B cell (primary cell): ENCODE measurements around the gene ZNF775. TPM values are rescaled to one million over a fixed set of nuclear protein-coding genes. Genes with fewer than 3 reads are reported as not detected.

Experiments
- ATAC-seq: fragments of 200-7000 bp; cut with Tn5 transposase; one replicate; pipeline ENCODE4 v1.10.0; 2021; ENCODE audit warnings: low read depth, mild to moderate bottlenecking, moderate number of reproducible peaks, moderate library complexity
- CTCF ChIA-PET: fragments of 350-600 bp; sonication (Branson Sonifier 250); formaldehyde crosslinking; loops from one replicate; lab custom pipeline; 2021; ENCODE audit warnings: antibody characterized with exemption, inconsistent platforms; lab: Charles Lee
- POLR2A ChIA-PET: fragments of 350-600 bp; sonication (Branson Sonifier 250); formaldehyde crosslinking; loops from one replicate; lab custom pipeline; 2021; ENCODE audit warnings: antibody characterized with exemption; lab: Charles Lee
- DNase-seq: peaks from one replicate; pipeline ENCODE4 v3.0.0; 2013
- H2AFZ ChIP-seq: 2 replicates; pipeline ENCODE4 v1.6.1; 2012; ENCODE audit warnings: mild to moderate bottlenecking, low read depth, low read length; ENCODE audit not compliant: insufficient read depth, poor library complexity, severe bottlenecking
- H3K27ac ChIP-seq, 2 donors: 1 replicate in 1 of 2; 2 replicates in 1 of 2; pipeline ENCODE4 v1.5.1; 2012 to 2013; ENCODE audit warnings: low read length in 2 of 2, mild to moderate bottlenecking in 2 of 2, moderate library complexity in 1 of 2
- H3K27me3 ChIP-seq, 4 experiments: fragments of 200-600 bp in 1 of 4; sonication (generic) in 1 of 4; replicated peaks in 1 of 4; 1 replicate in 2 of 4; 2 replicates in 2 of 4; pipeline versions ENCODE4 v1.6.1 to v1.7.0; 2013 to 2016; ENCODE audit warnings: low read length in 3 of 4, mild to moderate bottlenecking in 2 of 4, mixed read lengths in 1 of 4, moderate library complexity in 1 of 4; ENCODE audit not compliant: insufficient read depth in 4 of 4, control insufficient read depth in 3 of 4; ENCODE audit errors: control extremely low read depth in 1 of 4
- H3K36me3 ChIP-seq, 2 experiments: replicated peaks in 1 of 2; 1 replicate in 1 of 2; 2 replicates in 1 of 2; pipeline versions ENCODE4 v1.6.1 to v1.7.1; 2013; ENCODE audit warnings: low read length in 1 of 2; ENCODE audit not compliant: insufficient read depth in 2 of 2, control insufficient read depth in 1 of 2; ENCODE audit errors: control extremely low read depth in 1 of 2, extremely low read depth in 1 of 2
- H3K4me1 ChIP-seq, 2 donors: fragments of 200-600 bp in 1 of 2; sonication (generic) in 1 of 2; 1 replicate in 1 of 2; 2 replicates in 1 of 2; pipeline versions ENCODE4 v1.5.1 to v1.6.1; 2013 to 2017; ENCODE audit warnings: low read length in 2 of 2; ENCODE audit not compliant: control insufficient read depth in 2 of 2, insufficient read depth in 2 of 2
- H3K4me2 ChIP-seq: replicated peaks from 2 replicates; pipeline ENCODE3; 2012; ENCODE audit warnings: mild to moderate bottlenecking, low read depth, low read length; ENCODE audit not compliant: poor library complexity, severe bottlenecking
- H3K4me3 ChIP-seq, 5 experiments: fragments of 200-600 bp in 1 of 5; sonication (generic) in 1 of 5; 1 replicate in 3 of 5; 2 replicates in 2 of 5; pipeline versions ENCODE4 v1.5.1 to v1.7.0; 2011 to 2016; ENCODE audit warnings: low read length in 4 of 5, mild to moderate bottlenecking in 4 of 5, low read depth in 2 of 5, control low read depth in 1 of 5, moderate library complexity in 1 of 5; ENCODE audit not compliant: insufficient read depth in 1 of 5; ENCODE audit errors: control extremely low read depth in 1 of 5, extremely low read depth in 1 of 5
- H3K79me2 ChIP-seq: fragments of 200-600 bp; sonication (generic); one replicate; pipeline ENCODE4 v1.6.0; 2016; ENCODE audit warnings: low read length; ENCODE audit not compliant: control insufficient read depth, insufficient read depth
- H3K9ac ChIP-seq: fragments of 200-600 bp; sonication (generic); 2 replicates; pipeline ENCODE4 v1.6.1; 2017; ENCODE audit warnings: mild to moderate bottlenecking, low read length, moderate library complexity
- H3K9me3 ChIP-seq, 3 donors: one replicate each; pipeline versions ENCODE4 v1.6.1 to v1.7.1; 2013; ENCODE audit warnings: low read length in 2 of 3; ENCODE audit not compliant: control insufficient read depth in 2 of 3, insufficient read depth in 1 of 3; ENCODE audit errors: control extremely low read depth in 1 of 3
- H4K20me1 ChIP-seq: 2 replicates; pipeline ENCODE4 v1.6.0; 2012; ENCODE audit warnings: mild to moderate bottlenecking, low read length; ENCODE audit not compliant: insufficient read depth, control insufficient read depth, poor library complexity, severe bottlenecking
- H3K27ac Mint-ChIP-seq: one replicate; pipeline ENCODE4 v1.8.0; 2021; ENCODE audit warnings: mixed read lengths
- H3K27me3 Mint-ChIP-seq: one replicate; pipeline ENCODE4 v1.8.0; 2021; ENCODE audit warnings: mixed read lengths
- H3K4me1 Mint-ChIP-seq: one replicate; pipeline ENCODE4 v1.8.0; 2021; ENCODE audit warnings: mixed read lengths
- H3K4me3 Mint-ChIP-seq: one replicate; pipeline ENCODE4 v1.8.0; 2021; ENCODE audit warnings: mixed read lengths
- H3K9me3 Mint-ChIP-seq: one replicate; pipeline ENCODE4 v1.8.0; 2022; ENCODE audit warnings: mixed read lengths; ENCODE audit not compliant: insufficient read depth
- CTCF ChIP-seq: fragments of 200-600 bp; IDR thresholded peaks from one replicate; pipeline ENCODE4 v1.8.0; 2022; ENCODE audit warnings: antibody characterized with exemption, mild to moderate bottlenecking
- EZH2 ChIP-seq: IDR thresholded peaks from 2 replicates; pipeline ENCODE4 v1.6.1; 2012; ENCODE audit warnings: borderline replicate concordance, low read depth, mild to moderate bottlenecking, moderate library complexity, low read length; ENCODE audit not compliant: insufficient read depth, poor library complexity, severe bottlenecking
- WGBS: methylation state at CpG from one replicate; pipeline ENCODE4 v1.1.5; 2013; ENCODE audit warnings: missing lambda C conversion rate; ENCODE audit not compliant: insufficient coverage; 5-methylcytosine and 5-hydroxymethylcytosine counted together
- intact Hi-C: fragments of 100-400 bp; cut with micrococcal nuclease; formaldehyde crosslinking; loops from one replicate; pipeline ENCODE4 v1.10.0; 2022
- polyA plus RNA-seq: library from polyadenylated mRNA; depleted of rRNA; stranded (reverse); fragments of >200 nt; gene quantifications from 2 replicates; pipeline ENCODE4 v1.2.3, GENCODE V29; 2012
- total RNA-seq, 2 donors: library from RNA; stranded (reverse); fragments of 120-200 nt in 1 of 2; gene quantifications; 1 replicate in 1 of 2; 2 replicates in 1 of 2; pipeline versions ENCODE4 v1.2.3 to v1.2.4, GENCODE V29; 2013 to 2022

ZNF775 gene
- total and polyA plus RNA-seq, 2 donors (not counting 1 experiment from before 2014, with no cell fraction given): 4.2 to 12.1 TPM

- Mint-ChIP-seq H3K4me1 (peaks cover 27% of the 10 kb centered on the region), H3K27me3 (peaks cover 4% of the 10 kb centered on the region), H3K4me3 (no peak overlapping the region), H3K9me3 (peaks cover 6% of the 10 kb centered on the region), H3K27ac (peak overlapping the region; percentile 20)
- WGBS: 37% methylated on average over 7 of the region's 7 CpGs
- Histone ChIP-seq H3K9ac (no peak overlapping the region), H3K9me3 (peaks cover 0 to 12% (median 9%) of the 10 kb centered on the region in 3 donors), H3K79me2 (no peaks in the 10 kb centered on the region), H3K27me3 (peaks cover 0 to 12% (median 4%) of the 10 kb centered on the region in 4 experiments), H3K4me1 (peaks cover 8 to 22% of the 10 kb centered on the region in 2 donors), H2AFZ (no peak overlapping the region), H3K4me3 (no peak overlapping the region), H3K4me2 (no peak overlapping the region), H4K20me1 (no peaks in the 10 kb centered on the region), H3K36me3 (peaks cover 0 to 3% of the 10 kb centered on the region in 2 experiments), H3K27ac (no peak overlapping the region)
- ChIA-PET POLR2A (no interaction called here), CTCF (interaction anchor here (0.6 kb wide), 1 partner anchor 11 kb away, joined by 3 read pairs; no protein-coding TSS in a partner anchor)
- TF ChIP-seq EZH2 (no peak), CTCF (no peak)
- DNase-seq: no peak
- no peak for ATAC-seq
- intact Hi-C loops: loop anchor here (5.0 kb wide), 1 partner anchor 452 kb away; no protein-coding TSS in a partner anchor
Measured at GRCh38 chr7:150444674-150445365, 65.7 kb downstream of the ZNF775 start.
